SJSA1 (cell line): ENCODE data around the gene C10orf67. TPM values are rescaled to one million over a fixed set of nuclear protein-coding genes. Genes with fewer than 3 reads are reported as not detected.
"Not testable (repeated sequence)": the region's sequence is repeated elsewhere in the genome, so short reads cannot be mapped to it uniquely, and the experiment has no call there.

Experiments
- DNase-seq, 2 experiments: peaks; one replicate each; pipeline ENCODE4 v3.0.0-alpha.2; 2015 to 2020; ENCODE audit warnings: low spot score in 2 of 2, low read depth in 1 of 2
- H3K27ac ChIP-seq: fragments of 250-450 bp; sonication (Bioruptor Pico); 2 replicates; pipeline ENCODE4 v1.5.1; 2020; ENCODE audit warnings: mild to moderate bottlenecking, moderate library complexity
- H3K27me3 ChIP-seq: fragments of 250-450 bp; sonication (Bioruptor Pico); replicated peaks from 2 replicates; pipeline ENCODE4 v1.5.1; 2020; ENCODE audit warnings: mild to moderate bottlenecking, moderate library complexity
- H3K36me3 ChIP-seq: fragments of 250-450 bp; sonication (Bioruptor Pico); 2 replicates; pipeline ENCODE4 v1.5.1; 2020; ENCODE audit warnings: mild to moderate bottlenecking
- H3K4me1 ChIP-seq: fragments of 250-450 bp; sonication (Bioruptor Pico); replicated peaks from 2 replicates; pipeline ENCODE4 v1.6.1; 2021; ENCODE audit warnings: mild to moderate bottlenecking
- H3K4me3 ChIP-seq: fragments of 250-450 bp; sonication (Bioruptor Pico); 2 replicates; pipeline ENCODE4 v1.5.1; 2020; ENCODE audit warnings: mild to moderate bottlenecking
- H3K9me3 ChIP-seq: fragments of 250-450 bp; sonication (Bioruptor Pico); replicated peaks from 2 replicates; pipeline ENCODE4 v1.5.1; 2020; ENCODE audit warnings: mild to moderate bottlenecking
- total RNA-seq: library from RNA; depleted of rRNA; stranded (reverse); fragments of >200 nt; shearing (Covaris generic); gene quantifications from 2 replicates; pipeline ENCODE4 v1.2.3, GENCODE V29; 2014; rRNA removed

The C10orf67 gene
- total RNA-seq, result not detected in 2 replicates

- DNase-seq, result no peak
- no peak within 1 kb of the TSS for H3K27ac ChIP-seq
- no peak within 1 kb of the TSS for H3K4me3 ChIP-seq
- no peaks in the 10 kb centered on the region for H3K4me1 ChIP-seq
- H3K36me3 ChIP-seq, result no peaks in the 10 kb centered on the region
- no peaks in the 10 kb centered on the region for H3K9me3 ChIP-seq
- peaks cover 2% of the 10 kb centered on the region; the same call in 1 of the 2 replicates for H3K27me3 ChIP-seq
Measured at GRCh38 chr10:23344241-23344841, at the start of gene C10orf67. Gene C10orf67, minus strand, starts transcription at chr10:23344797. Its CDS starts 23 bp downstream, at chr10:23344774.

- Histone ChIP-seq H3K27ac (no peak overlapping the region), H3K9me3 (no peaks in the 10 kb centered on the region), H3K36me3 (no peaks in the 10 kb centered on the region), H3K4me3 (no peak overlapping the region), H3K27me3 (no peaks in the 10 kb centered on the region), H3K4me1 (no peaks in the 10 kb centered on the region)
- DNase-seq, result no peak
Measured at GRCh38 chr10:23391821-23392220, 47.2 kb upstream of the C10orf67 start.

- Histone ChIP-seq H3K27ac (no peak overlapping the region), H3K4me3 (no peak overlapping the region), H3K9me3 (no peaks in the 10 kb centered on the region), H3K36me3 (no peaks in the 10 kb centered on the region), H3K27me3 (no peaks in the 10 kb centered on the region), H3K4me1 (no peaks in the 10 kb centered on the region)
- no peak for DNase-seq
Measured at GRCh38 chr10:23390809-23391208, 46.2 kb upstream of the C10orf67 start.

- not testable (repeated sequence) for H3K27ac ChIP-seq, DNase-seq, H3K27me3 ChIP-seq, H3K4me1 ChIP-seq, H3K4me3 ChIP-seq, H3K9me3 ChIP-seq, H3K36me3 ChIP-seq
Measured at GRCh38 chr10:23390408-23390807, 45.8 kb upstream of the C10orf67 start.

- not testable (repeated sequence) for H3K27ac ChIP-seq, H3K4me3 ChIP-seq, H3K27me3 ChIP-seq, H3K36me3 ChIP-seq, DNase-seq, H3K9me3 ChIP-seq, H3K4me1 ChIP-seq
Measured at GRCh38 chr10:23387516-23387915, 42.9 kb upstream of the C10orf67 start.

- no peaks in the 10 kb centered on the region for H3K27me3 ChIP-seq
- H3K9me3 ChIP-seq, result no peaks in the 10 kb centered on the region
- no peak overlapping the region for H3K4me3 ChIP-seq
- no peaks in the 10 kb centered on the region for H3K36me3 ChIP-seq
- H3K4me1 ChIP-seq, result no peaks in the 10 kb centered on the region
- DNase-seq, result no peak
- no peak overlapping the region for H3K27ac ChIP-seq
Measured at GRCh38 chr10:23386052-23386451, 41.5 kb upstream of the C10orf67 start.

- no peaks in the 10 kb centered on the region for H3K27me3 ChIP-seq
- H3K4me3 ChIP-seq, result no peak overlapping the region
- no peaks in the 10 kb centered on the region for H3K9me3 ChIP-seq
- no peak for DNase-seq
- H3K4me1 ChIP-seq, result no peaks in the 10 kb centered on the region
- H3K36me3 ChIP-seq, result no peaks in the 10 kb centered on the region
- no peak overlapping the region for H3K27ac ChIP-seq
Measured at GRCh38 chr10:23384364-23384763, 39.8 kb upstream of the C10orf67 start.

GRCh38 chr10:23383637-23384036, 39.0 kb upstream of the C10orf67 start:
- no peaks in the 10 kb centered on the region for H3K36me3 ChIP-seq
- H3K9me3 ChIP-seq, result no peaks in the 10 kb centered on the region
- no peak for DNase-seq
- no peaks in the 10 kb centered on the region for H3K27me3 ChIP-seq
- no peaks in the 10 kb centered on the region for H3K4me1 ChIP-seq
- H3K4me3 ChIP-seq, result no peak overlapping the region
- no peak overlapping the region for H3K27ac ChIP-seq

- H3K4me3 ChIP-seq, result no peak overlapping the region
- H3K4me1 ChIP-seq, result no peaks in the 10 kb centered on the region
- no peaks in the 10 kb centered on the region for H3K27me3 ChIP-seq
- no peaks in the 10 kb centered on the region for H3K36me3 ChIP-seq
- no peak for DNase-seq
- H3K27ac ChIP-seq, result no peak overlapping the region
- no peaks in the 10 kb centered on the region for H3K9me3 ChIP-seq
Measured at GRCh38 chr10:23381298-23382040, 36.9 kb upstream of the C10orf67 start.

- Histone ChIP-seq H3K36me3 (no peaks in the 10 kb centered on the region), H3K4me3 (no peak overlapping the region), H3K27me3 (no peaks in the 10 kb centered on the region), H3K27ac (no peak overlapping the region), H3K9me3 (no peaks in the 10 kb centered on the region), H3K4me1 (no peaks in the 10 kb centered on the region)
- no peak for DNase-seq
Measured at GRCh38 chr10:23379686-23380085, 35.1 kb upstream of the C10orf67 start.

GRCh38 chr10:23376229-23376655, 31.6 kb upstream of the C10orf67 start:
- H3K9me3 ChIP-seq, result no peaks in the 10 kb centered on the region
- H3K36me3 ChIP-seq, result no peaks in the 10 kb centered on the region
- DNase-seq, result no peak
- H3K27me3 ChIP-seq, result no peaks in the 10 kb centered on the region
- no peaks in the 10 kb centered on the region for H3K4me1 ChIP-seq
- H3K4me3 ChIP-seq, result no peak overlapping the region
- H3K27ac ChIP-seq, result no peak overlapping the region

GRCh38 chr10:23375366-23375765, 30.8 kb upstream of the C10orf67 start:
- Histone ChIP-seq H3K27ac (no peak overlapping the region), H3K4me3 (no peak overlapping the region), H3K4me1 (no peaks in the 10 kb centered on the region), H3K9me3 (no peaks in the 10 kb centered on the region), H3K27me3 (no peaks in the 10 kb centered on the region), H3K36me3 (no peaks in the 10 kb centered on the region)
- no peak for DNase-seq

- Histone ChIP-seq H3K9me3 (no peaks in the 10 kb centered on the region; the same call in 1 of the 2 replicates), H3K4me1 (no peaks in the 10 kb centered on the region), H3K4me3 (no peak overlapping the region), H3K27ac (no peak overlapping the region), H3K36me3 (no peaks in the 10 kb centered on the region), H3K27me3 (no peaks in the 10 kb centered on the region)
- no peak for DNase-seq
Measured at GRCh38 chr10:23373156-23373555, 28.6 kb upstream of the C10orf67 start.

- H3K9me3 ChIP-seq, result no peaks in the 10 kb centered on the region; the same call in 1 of the 2 replicates
- no peak overlapping the region for H3K27ac ChIP-seq
- H3K36me3 ChIP-seq, result no peaks in the 10 kb centered on the region
- H3K4me3 ChIP-seq, result no peak overlapping the region
- H3K27me3 ChIP-seq, result no peaks in the 10 kb centered on the region
- no peak for DNase-seq
- no peaks in the 10 kb centered on the region for H3K4me1 ChIP-seq
Measured at GRCh38 chr10:23371073-23371472, 26.5 kb upstream of the C10orf67 start.
